Measurements from ENCODE around the gene POLR3H.

- TF ChIP-seq POLR2A (IDR thresholded peaks at IDR 0.05; ENCODE audit: low read depth, low read length), result no peak; the same call in 1 of the 2 replicates
- TF ChIP-seq EZH2 (IDR thresholded peaks at IDR 0.05; ENCODE audit: borderline replicate concordance, control insufficient read depth, low read depth, low read length), result no peak
- no peak for TF ChIP-seq RCOR1 (conservative IDR thresholded peaks at IDR 0.05; ENCODE audit: low read depth, low read length)
- no peak for TF ChIP-seq MXI1 (IDR thresholded peaks at IDR 0.05; ENCODE audit: low read depth, low read length)
- no peak for TF ChIP-seq CHD1 (IDR thresholded peaks at IDR 0.05; ENCODE audit: low read depth, low read length)
Observed at GRCh38 chr22:41516462-41516861, 27.8 kb downstream of the POLR3H start.

All from GM12878 (cell line).